Left ventricle myocardium superior (tissue), 1 donor: ENCODE results near the gene KIR3DL1. TPM values are rescaled to one million over a fixed set of nuclear protein-coding genes. Genes with fewer than 3 reads are reported as not detected.
"Not testable (repeated sequence)": the region's sequence is repeated elsewhere in the genome, so short reads cannot be mapped to it uniquely, and the experiment has no call there.

Experiments used
- ATAC-seq: fragments of 200-7000 bp; cut with Tn5 transposase; one replicate; pipeline ENCODE4 v1.9.1; 2020; ENCODE audit warnings: mild to moderate bottlenecking, moderate library complexity
- DNase-seq: peaks from one replicate; pipeline ENCODE4 v3.0.0-alpha.2; 2020
- intact Hi-C: fragments of 100-400 bp; cut with micrococcal nuclease; formaldehyde crosslinking; loops from one replicate; pipeline ENCODE4 v1.11.0; 2022
- total RNA-seq: library from RNA; stranded (reverse); fragmentation: NEBNext Ultra II Directional; extraction: Animal tissue kit (Norgen Biotek cat#: 25700); gene quantifications from one replicate; pipeline ENCODE4 v1.2.1, GENCODE V29; 2021
- donor health status: DM: no; HTN: yes; CAD: no; lungs with severe emphysema.

Gene KIR3DL1
- total RNA-seq, 1 donor from 2014 or later = not detected

GRCh38 chr19:54805665-54806515, 10.4 kb upstream of the KIR3DL1 start:
- no peak for ATAC-seq

GRCh38 chr19:54806516-54806838, 9.8 kb upstream of the KIR3DL1 start:
- intact Hi-C loops = no loop called here
- ATAC-seq = no peak

More at GRCh38 chr19:54805665-54806515, 10.4 kb upstream of the KIR3DL1 start:
- DNase-seq = no peak
- intact Hi-C loops = no loop called here

GRCh38 chr19:54814571-54814970, 1.7 kb upstream of the KIR3DL1 start:
- DNase-seq, intact Hi-C loops, ATAC-seq: not testable (repeated sequence)

More at GRCh38 chr19:54806516-54806838, 9.8 kb upstream of the KIR3DL1 start:
- DNase-seq = no peak

- ATAC-seq = no peak
- DNase-seq = no peak
- intact Hi-C loops = no loop called here
Measured at GRCh38 chr19:54817670-54818536, 1.6 kb downstream of the KIR3DL1 start.

- intact Hi-C loops, DNase-seq, ATAC-seq: not testable (repeated sequence)
Measured at GRCh38 chr19:54824416-54824815, 8.1 kb downstream of the KIR3DL1 start.

GRCh38 chr19:54825326-54825725, 9.1 kb downstream of the KIR3DL1 start:
- intact Hi-C loops, DNase-seq, ATAC-seq: not testable (repeated sequence)

GRCh38 chr19:54828064-54828463, 11.8 kb downstream of the KIR3DL1 start:
- ATAC-seq, intact Hi-C loops, DNase-seq: not testable (repeated sequence)

GRCh38 chr19:54832496-54832895, 16.2 kb downstream of the KIR3DL1 start, which contains the start of gene KIR2DS4:
TSS of gene KIR2DS4 (plus strand) at chr19:54832676.
- DNase-seq, ATAC-seq, intact Hi-C loops: not testable (repeated sequence)

GRCh38 chr19:54835126-54835525, 18.9 kb downstream of the KIR3DL1 start:
- DNase-seq, ATAC-seq, intact Hi-C loops: not testable (repeated sequence)

GRCh38 chr19:54837522-54837921, 21.3 kb downstream of the KIR3DL1 start:
- DNase-seq, ATAC-seq, intact Hi-C loops: not testable (repeated sequence)

GRCh38 chr19:54843171-54843570, 26.9 kb downstream of the KIR3DL1 start:
- ATAC-seq, DNase-seq, intact Hi-C loops: not testable (repeated sequence)

- ATAC-seq, DNase-seq, intact Hi-C loops: not testable (repeated sequence)
Measured at GRCh38 chr19:54850061-54850640, 33.9 kb downstream of the KIR3DL1 start, which contains the start of gene KIR3DL2. TSS of gene KIR3DL2 (plus strand) at chr19:54850443. CDS start at chr19:54850476, 33 bp downstream.

GRCh38 chr19:54850930-54851329, 34.7 kb downstream of the KIR3DL1 start:
- intact Hi-C loops = no loop called here
- no peak for ATAC-seq
- DNase-seq = no peak

GRCh38 chr19:54851353-54851752, 35.1 kb downstream of the KIR3DL1 start:
- ATAC-seq = no peak
- DNase-seq = no peak
- intact Hi-C loops = no loop called here

- DNase-seq, ATAC-seq, intact Hi-C loops: not testable (repeated sequence)
Measured at GRCh38 chr19:54855241-54855640, 39.0 kb downstream of the KIR3DL1 start.

GRCh38 chr19:54858476-54858875, 42.2 kb downstream of the KIR3DL1 start:
- ATAC-seq, intact Hi-C loops, DNase-seq: not testable (repeated sequence)

- DNase-seq, ATAC-seq, intact Hi-C loops: not testable (repeated sequence)
Measured at GRCh38 chr19:54859421-54859820, 43.2 kb downstream of the KIR3DL1 start.

GRCh38 chr19:54863459-54863858, 47.2 kb downstream of the KIR3DL1 start:
- intact Hi-C loops, ATAC-seq, DNase-seq: not testable (repeated sequence)

GRCh38 chr19:54871696-54872095, 55.4 kb downstream of the KIR3DL1 start:
- DNase-seq = no peak
- ATAC-seq = no peak
- intact Hi-C loops = no loop called here
